ENCODE results near the gene TOR1AIP1.
"Not testable (repeated sequence)": the region's sequence is repeated elsewhere in the genome, so short reads cannot be mapped to it uniquely, and the experiment has no call there.

Gene TOR1AIP1, protein sequence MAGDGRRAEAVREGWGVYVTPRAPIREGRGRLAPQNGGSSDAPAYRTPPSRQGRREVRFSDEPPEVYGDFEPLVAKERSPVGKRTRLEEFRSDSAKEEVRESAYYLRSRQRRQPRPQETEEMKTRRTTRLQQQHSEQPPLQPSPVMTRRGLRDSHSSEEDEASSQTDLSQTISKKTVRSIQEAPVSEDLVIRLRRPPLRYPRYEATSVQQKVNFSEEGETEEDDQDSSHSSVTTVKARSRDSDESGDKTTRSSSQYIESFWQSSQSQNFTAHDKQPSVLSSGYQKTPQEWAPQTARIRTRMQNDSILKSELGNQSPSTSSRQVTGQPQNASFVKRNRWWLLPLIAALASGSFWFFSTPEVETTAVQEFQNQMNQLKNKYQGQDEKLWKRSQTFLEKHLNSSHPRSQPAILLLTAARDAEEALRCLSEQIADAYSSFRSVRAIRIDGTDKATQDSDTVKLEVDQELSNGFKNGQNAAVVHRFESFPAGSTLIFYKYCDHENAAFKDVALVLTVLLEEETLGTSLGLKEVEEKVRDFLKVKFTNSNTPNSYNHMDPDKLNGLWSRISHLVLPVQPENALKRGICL

DNA sequence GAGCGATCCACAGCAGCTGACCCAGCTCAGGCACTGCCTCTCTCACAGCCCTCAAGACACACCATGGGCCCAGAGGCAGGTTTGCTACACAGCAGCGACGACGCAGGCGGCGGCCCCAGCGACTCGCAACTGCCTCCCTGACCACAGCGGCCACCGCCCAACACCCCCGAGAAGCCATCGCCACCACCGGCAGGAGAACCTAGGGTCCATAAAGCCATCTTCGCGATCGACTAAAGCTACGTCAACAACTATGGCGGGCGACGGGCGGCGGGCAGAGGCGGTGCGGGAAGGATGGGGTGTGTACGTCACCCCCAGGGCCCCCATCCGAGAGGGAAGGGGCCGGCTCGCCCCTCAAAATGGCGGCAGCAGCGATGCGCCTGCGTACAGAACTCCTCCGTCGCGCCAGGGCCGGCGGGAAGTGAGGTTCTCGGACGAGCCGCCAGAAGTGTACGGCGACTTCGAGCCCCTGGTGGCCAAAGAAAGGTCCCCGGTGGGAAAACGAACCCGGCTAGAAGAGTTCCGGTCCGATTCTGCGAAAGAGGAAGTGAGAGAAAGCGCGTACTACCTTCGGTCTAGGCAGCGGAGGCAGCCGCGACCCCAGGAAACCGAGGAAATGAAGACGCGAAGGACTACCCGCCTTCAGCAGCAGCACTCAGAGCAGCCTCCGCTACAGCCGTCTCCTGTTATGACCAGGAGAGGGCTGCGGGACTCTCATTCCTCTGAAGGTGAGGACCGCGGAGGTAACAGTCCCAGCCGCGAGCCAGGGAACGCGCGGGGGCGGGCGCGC, at the start of gene TOR1AIP1:
Gene TOR1AIP1 (plus strand): TSS at position 33 of the 787 bp plus-strand sequence. CDS start 218 bp downstream, at position 251.
- DNase-seq (ENCODE audit: low read depth), result peak; percentile 95

DNA sequence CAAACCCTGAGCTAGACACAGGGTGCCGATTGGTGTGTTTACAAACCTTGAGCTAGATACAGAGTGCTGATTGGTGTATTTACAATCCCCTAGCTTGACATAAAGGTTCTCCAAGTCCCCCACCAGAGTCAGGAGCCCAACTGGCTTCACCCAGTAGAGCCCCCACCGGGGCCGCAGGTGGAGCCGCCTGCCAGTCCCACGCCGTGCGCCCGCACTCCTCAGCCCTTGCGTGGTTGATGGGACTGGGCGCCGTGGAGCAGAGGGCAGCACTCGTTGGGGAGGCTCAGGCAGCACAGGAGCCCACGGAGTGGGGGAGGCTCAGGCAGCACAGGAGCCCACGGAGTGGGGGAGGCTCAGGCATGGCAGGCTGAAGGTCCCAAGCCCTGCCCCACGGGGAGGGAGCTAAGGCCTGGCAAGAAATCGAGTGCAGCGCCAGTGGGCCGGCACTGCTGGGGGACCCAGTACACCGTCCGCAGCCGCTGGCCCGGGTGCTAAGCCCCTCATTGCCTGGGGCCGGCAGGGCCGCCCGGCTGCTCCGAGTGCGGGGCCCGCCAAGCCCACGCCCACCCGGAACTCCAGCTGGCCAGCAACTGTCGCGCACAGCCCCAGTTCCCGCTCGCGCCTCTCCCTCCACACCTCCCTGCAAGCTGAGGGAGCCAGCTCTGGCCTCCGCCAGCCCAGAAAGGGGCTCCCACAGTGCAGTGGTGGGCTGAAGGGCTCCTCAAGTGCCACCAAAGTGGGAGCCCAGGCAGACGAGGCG, 45.2 kb upstream of the TOR1AIP1 start:
- DNase-seq (ENCODE audit: low read depth), result not testable (repeated sequence)

DNA sequence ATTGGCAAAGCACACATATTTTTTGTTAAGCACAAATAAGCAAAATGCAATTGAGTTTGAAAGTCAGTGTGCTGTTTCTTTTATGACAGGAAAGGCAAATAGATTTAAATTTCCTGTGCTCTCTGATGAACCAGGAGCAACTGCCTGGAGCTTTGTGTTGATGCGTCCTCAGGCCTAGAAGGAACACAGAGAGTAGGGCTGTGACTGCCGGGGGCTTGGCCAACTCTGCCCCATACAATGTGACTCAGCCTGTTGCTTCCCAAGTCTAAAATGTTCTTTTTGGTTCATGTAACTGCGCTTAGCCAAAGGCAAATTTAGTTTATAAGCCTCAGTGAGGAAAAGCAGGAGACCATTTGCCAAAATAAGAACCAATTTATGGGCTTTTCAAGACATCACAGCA, 42.0 kb upstream of the TOR1AIP1 start:
- no peak for DNase-seq (ENCODE audit: low read depth)

DNA sequence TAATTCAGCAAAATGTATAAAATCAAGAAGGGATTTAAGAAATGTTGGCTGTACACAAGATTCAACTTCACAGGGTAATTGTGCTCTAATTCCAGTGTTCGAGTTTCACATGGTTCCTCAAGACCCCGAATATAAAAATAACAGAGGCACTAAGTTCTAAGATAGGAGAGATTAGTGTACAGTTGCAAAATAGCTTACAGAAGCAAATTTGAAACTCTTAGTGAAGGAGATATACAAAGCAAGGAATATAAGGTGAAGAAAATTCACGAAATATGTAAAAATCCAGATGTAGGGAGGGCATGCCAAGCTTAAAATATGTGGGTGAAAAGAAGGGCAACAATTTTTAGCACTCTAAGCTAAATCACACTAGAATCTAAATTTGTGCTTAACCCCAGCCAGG, 33.9 kb upstream of the TOR1AIP1 start:
- DNase-seq (ENCODE audit: low read depth), result no peak

DNA sequence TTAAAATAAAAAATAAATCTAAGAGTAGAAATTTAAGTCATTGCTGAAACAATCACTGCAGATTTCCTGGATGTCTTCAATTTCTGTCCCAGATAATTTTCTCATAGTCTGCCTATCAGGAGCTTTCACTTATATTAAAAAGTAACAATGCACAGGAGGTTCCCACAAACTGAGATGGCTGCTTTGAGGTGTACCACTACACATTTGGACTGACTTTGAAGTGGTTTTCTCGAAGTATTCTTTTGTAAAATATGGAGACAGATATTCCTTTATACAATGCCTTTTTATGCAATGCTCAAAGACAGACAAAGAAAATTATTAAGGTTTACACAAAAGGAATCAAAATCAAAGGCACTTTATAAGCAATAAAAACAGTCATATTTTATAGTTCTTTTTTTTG, 29.0 kb upstream of the TOR1AIP1 start:
- DNase-seq (ENCODE audit: low read depth), result no peak

DNA sequence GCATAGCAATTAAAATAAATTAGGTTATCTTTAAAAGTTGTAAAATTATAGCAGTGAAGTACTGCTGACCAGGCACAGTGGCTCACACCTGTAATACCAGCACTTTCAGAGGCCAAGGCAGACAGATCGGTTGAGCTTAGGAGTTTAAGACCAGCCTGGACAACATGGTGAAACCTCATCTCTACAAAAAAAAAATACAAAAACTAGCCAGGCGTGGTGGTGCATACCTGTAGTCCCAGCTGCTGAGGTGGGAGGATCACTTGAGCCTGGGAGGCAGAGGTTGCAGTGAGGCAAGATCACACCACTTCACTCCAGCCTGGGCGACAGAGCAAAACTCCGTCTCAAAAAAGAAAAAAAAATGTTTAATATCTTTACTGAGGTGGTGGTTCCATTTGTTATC, 26.3 kb upstream of the TOR1AIP1 start:
- not testable (repeated sequence) for DNase-seq (ENCODE audit: low read depth)

DNA sequence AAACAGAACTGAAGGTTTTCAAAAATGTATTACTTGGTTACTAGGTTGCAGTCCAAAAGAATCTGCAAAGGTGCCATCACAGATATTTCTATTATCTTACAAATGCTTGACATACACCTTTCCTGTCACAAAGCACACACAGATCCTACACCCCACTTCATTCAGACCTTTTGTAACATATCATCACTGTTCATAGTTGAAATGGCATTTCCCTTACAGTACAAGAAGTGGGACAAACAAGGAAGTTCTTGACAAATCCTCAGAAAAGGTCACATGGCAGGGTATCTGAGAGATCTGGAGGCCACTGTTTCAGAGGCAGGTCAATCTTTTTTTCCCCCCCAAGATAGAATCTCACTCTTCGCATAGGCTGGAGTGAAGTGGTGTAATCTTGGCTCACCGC, 25.8 kb upstream of the TOR1AIP1 start:
- DNase-seq (ENCODE audit: low read depth), result no peak

DNA sequence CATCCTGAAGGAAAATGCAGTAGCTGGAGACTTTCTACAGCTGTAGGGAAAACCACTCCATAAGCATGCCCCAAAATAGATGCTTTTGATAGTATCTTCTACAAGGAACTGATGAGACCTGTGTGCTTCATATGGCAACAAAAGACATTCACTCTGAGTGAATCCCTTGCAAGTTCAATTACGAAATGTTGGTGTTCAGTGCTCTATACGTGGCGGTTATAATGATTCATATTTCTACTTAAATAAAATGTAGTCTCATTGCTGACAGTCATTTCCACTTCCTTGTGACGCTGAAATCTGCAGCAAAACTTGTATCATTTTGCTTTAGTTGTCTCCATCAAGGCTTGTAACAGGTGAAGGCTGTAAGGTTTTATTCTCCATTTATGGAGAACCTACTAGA, 25.1 kb upstream of the TOR1AIP1 start:
- no peak for DNase-seq (ENCODE audit: low read depth)

DNA sequence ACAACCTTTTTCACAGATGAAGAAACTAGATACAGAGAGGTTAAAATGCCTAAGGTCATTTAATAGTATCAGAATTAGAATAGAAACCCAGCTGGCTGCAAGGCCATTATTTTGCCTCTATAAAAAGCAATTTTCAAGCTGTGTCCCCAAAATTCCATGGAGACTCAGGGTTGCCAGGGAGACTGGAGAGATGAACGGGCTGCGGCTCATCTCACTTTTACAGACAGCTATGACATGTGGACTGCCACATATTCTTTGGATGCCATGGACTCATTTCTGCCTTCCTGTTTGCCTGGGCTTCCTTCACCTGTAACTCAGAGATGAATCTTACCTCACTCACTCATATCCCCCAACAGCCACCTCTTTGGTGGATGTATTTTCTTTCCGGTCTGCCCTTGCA, 21.4 kb upstream of the TOR1AIP1 start:
- DNase-seq (ENCODE audit: low read depth), result no peak

DNA sequence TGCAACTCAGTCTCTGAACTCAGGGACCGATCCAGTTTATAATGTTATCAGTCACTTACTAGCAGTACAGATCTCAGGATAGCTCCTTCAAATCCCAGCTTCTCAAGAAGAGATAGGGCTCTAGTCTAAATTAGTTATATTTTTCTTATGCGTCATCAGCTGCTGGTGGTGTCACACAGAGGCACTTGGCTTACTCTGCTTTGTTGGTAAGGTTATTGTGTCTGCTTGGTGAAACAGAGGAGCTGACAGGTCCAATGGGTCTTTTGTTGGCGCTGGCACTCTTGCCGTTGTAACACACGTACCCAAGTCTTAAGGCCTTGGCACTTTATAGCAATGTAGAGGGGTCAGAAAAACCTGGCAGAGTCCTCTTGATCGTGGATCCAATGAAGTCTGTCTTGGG, 16.7 kb upstream of the TOR1AIP1 start:
- DNase-seq (ENCODE audit: low read depth), result no peak

DNA sequence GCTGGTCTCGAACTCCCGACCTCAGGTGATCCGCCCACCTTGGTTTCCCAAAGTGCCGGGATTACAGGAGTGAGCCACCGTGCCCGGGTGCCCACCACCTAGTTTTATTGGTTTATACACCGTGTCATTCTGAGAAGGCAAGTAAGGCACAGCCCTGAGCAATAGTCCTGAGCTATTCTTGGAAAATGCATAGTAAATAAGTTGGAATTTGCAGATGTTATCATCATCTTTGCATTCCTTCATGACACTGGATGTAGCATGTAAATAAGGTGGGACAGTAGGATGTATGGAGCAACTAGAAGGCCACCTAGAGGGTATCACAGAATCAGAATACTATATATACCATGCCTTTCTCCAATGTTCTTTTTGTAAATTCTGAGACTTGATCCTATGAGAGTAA, 15.5 kb upstream of the TOR1AIP1 start:
- DNase-seq (ENCODE audit: low read depth), result no peak

DNA sequence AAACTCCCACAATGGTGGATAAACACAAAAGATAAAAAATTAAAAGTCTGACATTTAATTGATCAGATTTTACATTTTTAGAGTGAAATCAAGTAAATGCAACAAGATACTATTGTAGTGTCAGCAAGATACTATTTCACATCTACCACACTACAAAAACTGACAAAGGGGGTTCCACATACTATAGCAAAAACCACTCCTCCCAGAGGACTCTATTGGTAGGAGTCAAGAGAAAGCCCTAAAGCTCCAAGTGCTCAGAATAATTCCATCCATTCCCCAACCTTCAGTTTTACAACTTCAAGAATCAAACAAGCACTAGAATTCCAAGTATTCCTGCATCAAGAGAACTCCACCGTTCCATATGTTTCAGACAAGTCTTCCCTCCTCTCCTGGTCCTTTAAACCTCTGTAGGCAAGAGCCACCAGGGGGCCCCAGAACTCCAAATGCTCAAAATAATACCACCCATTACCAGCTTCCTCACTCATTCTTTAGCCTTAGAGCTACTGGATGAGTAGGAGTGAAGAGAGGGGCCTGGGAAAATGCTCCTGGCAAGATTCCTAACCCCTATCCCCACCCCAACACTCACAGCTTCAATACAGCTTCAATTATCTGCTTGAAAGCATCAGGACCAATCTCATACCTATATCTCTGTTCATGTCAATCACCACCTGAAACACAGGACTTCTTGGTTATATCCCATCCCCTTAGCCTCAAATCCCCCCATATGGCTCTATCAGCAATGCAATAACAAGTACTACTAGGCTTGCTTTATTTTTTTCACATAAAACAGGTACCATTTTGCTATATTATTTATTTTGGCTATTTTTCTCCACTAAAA, 14.4 kb upstream of the TOR1AIP1 start:
- peak; percentile 27 for DNase-seq (ENCODE audit: low read depth)

DNA sequence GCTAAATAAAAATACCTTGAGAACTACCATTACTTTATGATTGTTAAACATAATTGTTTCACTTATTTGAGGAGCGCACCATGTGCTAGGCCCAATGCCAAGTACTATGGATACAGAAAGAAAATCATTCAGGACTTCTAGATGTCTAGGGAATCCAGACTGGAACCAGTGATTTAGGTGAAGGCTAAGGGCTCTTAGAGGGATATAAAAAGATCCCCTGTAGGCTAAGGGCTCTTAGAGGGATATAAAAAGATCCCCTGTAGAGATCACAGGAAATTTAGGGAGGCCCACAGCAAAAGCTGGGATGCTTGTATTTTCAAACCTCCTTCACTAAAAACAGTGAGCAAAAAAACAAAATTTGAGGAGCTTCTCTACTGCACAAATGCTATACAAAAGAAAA, 11.2 kb upstream of the TOR1AIP1 start:
- no peak for DNase-seq (ENCODE audit: low read depth)

DNA sequence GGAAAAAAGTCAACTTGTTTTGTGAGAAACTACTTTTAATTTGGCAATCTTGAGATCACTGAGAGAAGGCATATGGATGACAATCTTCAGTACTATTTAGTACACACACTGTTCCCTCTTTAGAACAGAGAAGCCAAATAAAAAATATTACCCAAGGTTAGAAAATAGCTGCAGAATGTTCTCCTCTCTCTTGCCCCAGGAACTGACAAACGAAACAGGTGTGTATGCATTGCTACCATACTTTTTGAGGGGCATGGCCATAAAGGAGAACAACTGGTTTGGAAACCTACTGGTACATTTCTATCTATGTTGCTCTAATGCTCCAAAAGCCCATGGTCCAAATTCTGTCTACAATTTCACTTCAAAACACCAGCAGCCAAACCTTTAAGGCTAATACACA, 10.1 kb upstream of the TOR1AIP1 start:
- no peak for DNase-seq (ENCODE audit: low read depth)

DNA sequence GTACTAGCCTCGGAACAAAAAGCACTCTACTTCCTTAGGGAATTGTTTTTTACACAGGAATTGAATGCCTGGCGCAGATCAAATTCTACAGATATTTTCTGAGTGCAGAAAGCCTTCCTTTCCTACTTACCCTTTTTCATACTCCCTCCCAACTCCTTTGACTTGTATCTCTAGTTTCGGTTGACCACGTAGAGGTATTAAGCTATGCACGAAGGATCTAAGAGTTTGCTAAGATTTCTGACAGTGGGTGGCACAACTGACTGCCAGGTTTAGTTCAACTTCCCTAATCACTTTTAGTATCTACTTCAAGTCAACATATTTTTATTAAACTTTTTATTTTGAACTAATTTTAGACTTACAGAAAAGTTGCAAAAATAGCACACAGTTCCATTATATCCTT, 9.5 kb upstream of the TOR1AIP1 start:
- no peak for DNase-seq (ENCODE audit: low read depth)

DNA sequence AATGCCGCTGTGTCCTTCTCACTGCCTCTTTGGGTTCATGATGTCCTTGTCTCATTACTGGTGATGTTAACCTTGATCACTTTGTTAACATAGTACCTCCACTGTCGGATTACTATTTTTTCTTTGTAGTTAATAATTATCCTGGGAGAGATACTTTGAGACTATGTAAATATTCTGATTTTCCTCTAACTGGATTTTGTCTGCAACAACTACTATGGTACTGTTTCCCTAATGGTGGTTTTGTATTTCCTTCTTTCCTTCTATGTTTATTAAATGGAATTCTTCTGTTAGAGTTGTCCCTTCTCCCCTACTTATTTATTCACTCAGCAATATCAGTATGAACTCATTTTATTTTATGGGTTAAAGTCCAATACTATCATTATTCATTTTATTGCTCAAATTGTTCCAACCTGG, 8.6 kb upstream of the TOR1AIP1 start:
- DNase-seq (ENCODE audit: low read depth), result no peak

DNA sequence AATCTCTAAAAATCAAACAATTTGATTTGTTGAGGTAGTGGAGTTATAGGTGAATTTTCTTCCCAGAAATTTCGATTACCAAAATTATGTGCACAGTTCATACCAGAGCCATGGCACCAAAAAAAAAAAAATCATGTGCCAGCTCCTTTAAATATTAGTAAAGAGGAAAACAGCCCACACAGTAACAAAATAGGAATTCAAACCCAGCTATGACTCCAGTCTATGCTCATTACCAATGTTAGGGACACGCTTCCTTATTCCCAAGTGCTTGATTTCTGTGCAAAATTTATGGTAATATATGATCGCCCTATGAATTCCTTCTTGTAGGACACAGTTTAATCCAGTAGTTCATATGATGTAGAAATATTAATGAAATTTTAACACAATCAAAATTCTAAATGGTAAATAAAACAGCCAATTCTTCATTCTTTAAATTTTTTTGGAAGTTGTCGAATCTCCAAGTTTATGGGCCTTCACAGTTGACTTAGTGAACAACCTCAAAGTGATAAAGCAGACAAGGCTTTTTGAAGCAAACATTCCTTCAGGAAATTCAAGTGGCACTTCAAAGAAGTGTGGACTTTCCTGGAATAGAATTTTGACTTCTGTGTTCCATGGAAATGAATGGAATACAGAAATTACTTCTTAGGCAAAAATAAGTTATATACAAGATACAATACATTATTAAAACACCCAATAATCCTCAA, 6.3 kb upstream of the TOR1AIP1 start:
- no peak for DNase-seq (ENCODE audit: low read depth)

DNA sequence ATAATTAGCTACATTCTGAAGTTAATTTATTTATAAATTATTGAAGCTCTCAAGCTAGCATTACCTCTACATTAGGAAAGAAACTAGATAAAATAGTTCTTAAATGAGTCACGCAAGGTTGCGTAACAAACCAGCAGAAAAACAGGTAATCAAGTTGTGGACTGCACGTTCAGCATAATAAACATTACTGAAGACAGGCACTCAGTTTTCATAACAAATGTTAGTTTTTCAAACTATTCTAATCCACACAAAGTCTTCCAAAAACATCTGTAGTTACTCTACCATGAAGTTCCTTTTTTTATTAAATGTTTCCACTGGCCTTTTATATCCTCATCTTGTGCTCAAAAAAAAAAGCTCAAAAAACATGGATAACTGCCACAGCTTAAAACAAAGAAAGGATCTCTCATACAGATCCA, 5.8 kb upstream of the TOR1AIP1 start:
- no peak for DNase-seq (ENCODE audit: low read depth)

DNA sequence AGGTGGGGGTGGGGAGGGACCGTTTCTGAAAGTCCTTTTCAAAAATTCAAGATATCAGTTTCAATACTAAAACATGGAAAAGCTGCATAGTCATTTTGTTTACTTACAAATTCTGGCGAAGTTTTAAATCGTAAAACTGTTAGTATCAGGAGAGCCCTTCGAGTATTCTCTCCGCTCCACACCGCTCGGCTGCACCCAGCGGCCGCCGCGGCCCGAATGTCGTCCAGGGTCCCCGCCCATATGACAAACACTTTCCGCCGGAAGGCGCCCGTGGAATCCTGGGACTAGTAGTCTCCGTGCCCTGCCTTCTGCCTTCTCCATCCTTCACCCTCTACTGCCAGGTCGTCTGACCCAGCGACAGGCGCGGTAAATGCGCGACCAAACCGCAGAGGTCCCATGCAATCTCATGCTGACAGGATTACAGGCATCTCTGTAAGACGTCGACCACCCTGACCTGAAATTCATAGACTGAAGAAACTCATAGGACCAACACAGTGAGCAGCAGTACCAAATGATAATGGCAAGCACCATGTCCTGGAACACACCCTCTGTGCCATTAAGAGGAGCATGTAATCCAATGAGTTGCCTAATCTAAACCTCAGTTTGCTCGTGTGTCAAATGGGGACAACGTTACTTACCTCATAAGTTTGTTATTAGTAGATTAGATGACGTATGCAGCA, 4.4 kb upstream of the TOR1AIP1 start, which contains the start of gene TOR1AIP2:
Gene TOR1AIP2 (minus strand): TSS at position 218 of the 680 bp plus-strand sequence. CDS start 25,138 bp downstream, outside the sequence.
- peak; percentile 80 for DNase-seq (ENCODE audit: low read depth)

DNA sequence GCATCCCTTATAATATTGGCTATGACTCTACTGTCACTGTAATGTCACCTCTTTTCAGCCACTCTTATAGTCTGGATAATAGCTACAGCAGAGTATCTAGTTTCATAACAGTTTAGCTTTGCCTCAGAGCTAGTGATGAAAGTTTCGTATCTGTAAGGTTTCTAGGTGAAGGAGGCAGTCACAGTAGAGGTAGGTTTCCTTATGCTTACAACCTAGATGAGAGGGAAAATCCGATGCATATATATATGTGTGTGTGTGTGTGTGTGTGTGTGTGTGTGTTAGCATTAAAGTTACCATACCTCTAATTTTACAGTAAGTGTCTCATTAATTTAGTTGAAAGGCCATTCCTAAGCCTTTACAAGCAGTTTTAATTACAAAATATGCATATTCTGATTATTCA, 2.3 kb upstream of the TOR1AIP1 start:
- no peak for DNase-seq (ENCODE audit: low read depth)
